Smooth muscle cell (in vitro differentiated cells): ENCODE measurements around the gene SLC43A3. TPM values are rescaled to one million over a fixed set of nuclear protein-coding genes. Genes with fewer than 3 reads are reported as not detected.
"Not testable (repeated sequence)": the region's sequence is repeated elsewhere in the genome, so short reads cannot be mapped to it uniquely, and the experiment has no call there.

Source experiments
- DNase-seq: peaks from one replicate; lab custom pipeline; 2025; ENCODE audit not compliant: unreplicated experiment; lab: John Stamatoyannopoulos, UW
- H2AFZ ChIP-seq: fragments of 200-600 bp; sonication (generic); 2 replicates; pipeline ENCODE4 v1.6.0; 2016; ENCODE audit warnings: antibody characterized with exemption, low read depth, mild to moderate bottlenecking
- H3F3A ChIP-seq: fragments of 200-600 bp; sonication (generic); 2 replicates; pipeline ENCODE4 v1.6.0; 2017; ENCODE audit warnings: antibody characterized with exemption, low read depth
- H3K27ac ChIP-seq: fragments of 200-600 bp; sonication (generic); 2 replicates; pipeline ENCODE4 v1.5.1; 2016; ENCODE audit warnings: low read depth, mild to moderate bottlenecking
- H3K27me3 ChIP-seq: fragments of 200-600 bp; sonication (generic); 2 replicates; pipeline ENCODE4 v1.6.1; 2016; ENCODE audit warnings: low read depth, mild to moderate bottlenecking
- H3K36me3 ChIP-seq: fragments of 200-600 bp; sonication (generic); 2 replicates; pipeline ENCODE4 v1.5.1; 2016; ENCODE audit warnings: low read depth
- H3K4me1 ChIP-seq: fragments of 200-600 bp; sonication (generic); 2 replicates; pipeline ENCODE4 v1.5.1; 2016; ENCODE audit warnings: low read depth
- H3K4me2 ChIP-seq: fragments of 200-600 bp; sonication (generic); 2 replicates; pipeline ENCODE4 v1.6.0; 2016; ENCODE audit warnings: mild to moderate bottlenecking
- H3K4me3 ChIP-seq: fragments of 200-600 bp; sonication (generic); 2 replicates; pipeline ENCODE4 v1.5.1; 2016; ENCODE audit warnings: mild to moderate bottlenecking
- H3K79me2 ChIP-seq: fragments of 200-600 bp; sonication (generic); 2 replicates; pipeline ENCODE4 v1.6.0; 2016; ENCODE audit warnings: low read depth, mild to moderate bottlenecking
- H3K9ac ChIP-seq: fragments of 200-600 bp; sonication (generic); 2 replicates; pipeline ENCODE4 v1.6.0; 2016; ENCODE audit warnings: low read depth
- H3K9me3 ChIP-seq: fragments of 200-600 bp; sonication (generic); replicated peaks from 2 replicates; pipeline ENCODE4 v1.5.1; 2016; ENCODE audit warnings: low read depth
- H4K20me1 ChIP-seq: fragments of 200-600 bp; sonication (generic); 2 replicates; pipeline ENCODE4 v1.6.0; 2016; ENCODE audit warnings: low read depth
- CTCF ChIP-seq: fragments of 200-600 bp; sonication (generic); IDR thresholded peaks from 2 replicates; pipeline ENCODE4 v1.5.1; 2017; ENCODE audit warnings: borderline replicate concordance, mild to moderate bottlenecking, antibody characterized with exemption; ENCODE audit not compliant: insufficient read depth, poor library complexity, severe bottlenecking
- WGBS: methylation state at CpG from one replicate; pipeline ENCODE4 v1.1.7; 2016; ENCODE audit warnings: low lambda C conversion rate; 5-methylcytosine and 5-hydroxymethylcytosine counted together
- polyA plus RNA-seq: library from polyadenylated mRNA; unstranded; fragments of >200 nt; fragmentation: Nextera tagmentation; extraction: Ambion mirVana; gene quantifications from 2 replicates; pipeline ENCODE4 v1.2.1, GENCODE V29; 2016
- total RNA-seq: library from RNA; depleted of rRNA; stranded (reverse); fragments of >200 nt; gene quantifications from 2 replicates; pipeline ENCODE4 v1.2.3, GENCODE V29; 2014

The SLC43A3 gene
- total and polyA plus RNA-seq, 2 experiments from 2014 or later = 9.3 to 12.8 TPM

- H3K4me1 ChIP-seq = peaks cover 15% of the 10 kb centered on the region
- peaks cover 4% of the 10 kb centered on the region for H3K27me3 ChIP-seq
Observed at GRCh38 chr11:57364851-57365660, 61.9 kb downstream of the SLC43A3 start.

GRCh38 chr11:57363131-57364080 lies 63.5 kb downstream of the SLC43A3 start:
- Histone ChIP-seq H4K20me1 (no peaks in the 10 kb centered on the region), H3F3A (peaks cover 4% of the 10 kb centered on the region), H3K4me3 (no peak overlapping the region), H3K4me2 (no peak overlapping the region), H3K79me2 (no peaks in the 10 kb centered on the region), H3K4me1 (peaks cover 23% of the 10 kb centered on the region), H3K9ac (no peak overlapping the region), H2AFZ (no peak overlapping the region), H3K27ac (no peak overlapping the region), H3K27me3 (peaks cover 4% of the 10 kb centered on the region), H3K36me3 (no peaks in the 10 kb centered on the region), H3K9me3 (no peaks in the 10 kb centered on the region)
- no peak for DNase-seq
- TF ChIP-seq CTCF = no peak
- 87% methylated on average over 7 of the region's 7 CpGs for WGBS

More at GRCh38 chr11:57364851-57365660, 61.9 kb downstream of the SLC43A3 start:
- no peak for DNase-seq
- Histone ChIP-seq H4K20me1 (no peaks in the 10 kb centered on the region), H3K27ac (no peak overlapping the region), H3K9me3 (no peaks in the 10 kb centered on the region), H3K79me2 (no peaks in the 10 kb centered on the region), H3K4me2 (no peak overlapping the region), H3F3A (no peaks in the 10 kb centered on the region), H3K36me3 (no peaks in the 10 kb centered on the region), H2AFZ (no peak overlapping the region), H3K9ac (no peak overlapping the region), H3K4me3 (no peak overlapping the region)
- 63% methylated on average over 9 of the region's 9 CpGs for WGBS
- TF ChIP-seq CTCF = no peak

GRCh38 chr11:57361926-57362325 lies 65.0 kb downstream of the SLC43A3 start:
- WGBS = 93% methylated on average over 3 of the region's 3 CpGs
- no peak overlapping the region for H3K9ac ChIP-seq
- peaks cover 31% of the 10 kb centered on the region for H3K4me1 ChIP-seq
- H3F3A ChIP-seq = peaks cover 17% of the 10 kb centered on the region
- H3K27me3 ChIP-seq = peaks cover 4% of the 10 kb centered on the region
- no peak overlapping the region for H2AFZ ChIP-seq
- no peaks in the 10 kb centered on the region for H4K20me1 ChIP-seq
- TF ChIP-seq CTCF = no peak
- no peak for DNase-seq
- H3K9me3 ChIP-seq = no peaks in the 10 kb centered on the region
- H3K36me3 ChIP-seq = no peaks in the 10 kb centered on the region
- H3K4me3 ChIP-seq = no peak overlapping the region
- H3K4me2 ChIP-seq = no peak overlapping the region
- H3K27ac ChIP-seq = no peak overlapping the region
- no peaks in the 10 kb centered on the region for H3K79me2 ChIP-seq

- Histone ChIP-seq H3K4me1 (peaks cover 31% of the 10 kb centered on the region), H3F3A (peaks cover 17% of the 10 kb centered on the region)
- not testable (repeated sequence) for DNase-seq, H3K36me3 ChIP-seq, H2AFZ ChIP-seq, H3K4me3 ChIP-seq, H3K79me2 ChIP-seq, H3K9ac ChIP-seq, H4K20me1 ChIP-seq, H3K9me3 ChIP-seq, H3K27me3 ChIP-seq, H3K4me2 ChIP-seq, H3K27ac ChIP-seq
Observed at GRCh38 chr11:57361420-57361819, 65.5 kb downstream of the SLC43A3 start.
